ENCODE measurements around the gene CIDEC.

DNA sequence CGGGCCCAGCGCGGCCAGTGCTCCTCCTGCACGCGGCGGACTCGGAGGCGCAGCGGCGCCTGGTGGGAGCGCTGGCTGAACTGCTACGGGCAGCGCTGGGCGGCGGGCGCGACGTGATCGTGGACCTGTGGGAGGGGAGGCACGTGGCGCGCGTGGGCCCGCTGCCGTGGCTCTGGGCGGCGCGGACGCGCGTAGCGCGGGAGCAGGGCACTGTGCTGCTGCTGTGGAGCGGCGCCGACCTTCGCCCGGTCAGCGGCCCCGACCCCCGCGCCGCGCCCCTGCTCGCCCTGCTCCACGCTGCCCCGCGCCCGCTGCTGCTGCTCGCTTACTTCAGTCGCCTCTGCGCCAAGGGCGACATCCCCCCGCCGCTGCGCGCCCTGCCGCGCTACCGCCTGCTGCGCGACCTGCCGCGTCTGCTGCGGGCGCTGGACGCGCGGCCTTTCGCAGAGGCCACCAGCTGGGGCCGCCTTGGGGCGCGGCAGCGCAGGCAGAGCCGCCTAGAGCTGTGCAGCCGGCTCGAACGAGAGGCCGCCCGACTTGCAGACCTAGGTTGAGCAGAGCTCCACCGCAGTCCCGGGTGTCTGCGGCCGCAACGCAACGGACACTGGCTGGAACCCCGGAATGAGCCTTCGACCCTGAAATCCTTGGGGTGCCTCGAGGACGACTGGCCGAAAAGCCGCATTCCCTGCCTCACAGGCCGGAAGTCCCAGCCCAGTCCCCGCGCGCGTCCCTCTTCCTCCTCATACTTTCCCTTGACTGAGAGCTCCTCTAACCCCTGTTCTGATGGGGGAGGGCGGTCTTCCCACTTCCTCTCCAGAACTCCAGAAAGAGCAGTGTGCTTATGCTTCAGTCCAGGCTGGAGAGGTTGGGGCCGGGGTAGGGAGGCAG, 35.4 kb upstream of the CIDEC start:
- TF ChIP-seq, protein P1, sequence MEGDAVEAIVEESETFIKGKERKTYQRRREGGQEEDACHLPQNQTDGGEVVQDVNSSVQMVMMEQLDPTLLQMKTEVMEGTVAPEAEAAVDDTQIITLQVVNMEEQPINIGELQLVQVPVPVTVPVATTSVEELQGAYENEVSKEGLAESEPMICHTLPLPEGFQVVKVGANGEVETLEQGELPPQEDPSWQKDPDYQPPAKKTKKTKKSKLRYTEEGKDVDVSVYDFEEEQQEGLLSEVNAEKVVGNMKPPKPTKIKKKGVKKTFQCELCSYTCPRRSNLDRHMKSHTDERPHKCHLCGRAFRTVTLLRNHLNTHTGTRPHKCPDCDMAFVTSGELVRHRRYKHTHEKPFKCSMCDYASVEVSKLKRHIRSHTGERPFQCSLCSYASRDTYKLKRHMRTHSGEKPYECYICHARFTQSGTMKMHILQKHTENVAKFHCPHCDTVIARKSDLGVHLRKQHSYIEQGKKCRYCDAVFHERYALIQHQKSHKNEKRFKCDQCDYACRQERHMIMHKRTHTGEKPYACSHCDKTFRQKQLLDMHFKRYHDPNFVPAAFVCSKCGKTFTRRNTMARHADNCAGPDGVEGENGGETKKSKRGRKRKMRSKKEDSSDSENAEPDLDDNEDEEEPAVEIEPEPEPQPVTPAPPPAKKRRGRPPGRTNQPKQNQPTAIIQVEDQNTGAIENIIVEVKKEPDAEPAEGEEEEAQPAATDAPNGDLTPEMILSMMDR (conservative IDR thresholded peaks at IDR 0.05; ENCODE audit: low read length): no peak
- TF ChIP-seq EZH2phosphoT487 (IDR thresholded peaks at IDR 0.05; ENCODE audit: borderline replicate concordance, low read depth, low read length): no peak

All from OCI-LY7 (cell line).